H9 (cell line): ENCODE measurements around the gene IL5RA. TPM values are rescaled to one million over a fixed set of nuclear protein-coding genes. Genes with fewer than 3 reads are reported as not detected.

ENCODE experiments used
- DNase-seq: peaks from one replicate; pipeline ENCODE4 v3.0.0-alpha.2; 2017
- H2AFZ ChIP-seq: one replicate; pipeline ENCODE4 v1.6.1; 2013; ENCODE audit warnings: mild to moderate bottlenecking, low read length, control low read depth, moderate library complexity
- H2AK5ac ChIP-seq: 2 replicates; pipeline ENCODE4 v1.6.1; 2013; ENCODE audit warnings: low read length, control low read depth, mixed read lengths; ENCODE audit not compliant: insufficient read length
- H2BK120ac ChIP-seq: one replicate; pipeline ENCODE4 v1.6.1; 2013; ENCODE audit warnings: low read depth, mild to moderate bottlenecking, low read length, control low read depth, inconsistent platforms; ENCODE audit not compliant: poor library complexity, severe bottlenecking
- H2BK12ac ChIP-seq: 2 replicates; pipeline ENCODE4 v1.6.1; 2013; ENCODE audit warnings: low read length, control low read depth, mixed read lengths, low read depth; ENCODE audit not compliant: insufficient read length
- H2BK15ac ChIP-seq: 2 replicates; pipeline ENCODE4 v1.6.1; 2013; ENCODE audit warnings: low read depth, low read length, control low read depth
- H2BK20ac ChIP-seq: one replicate; pipeline ENCODE4 v1.6.1; 2013; ENCODE audit warnings: low read depth, mild to moderate bottlenecking, low read length, control low read depth, inconsistent platforms; ENCODE audit not compliant: poor library complexity, severe bottlenecking
- H2BK5ac ChIP-seq: 2 replicates; pipeline ENCODE4 v1.6.1; 2013; ENCODE audit warnings: low read length, control low read depth, mixed read lengths; ENCODE audit not compliant: insufficient read length
- H3K14ac ChIP-seq: 2 replicates; pipeline ENCODE4 v1.6.1; 2013; ENCODE audit warnings: low read length, control low read depth; ENCODE audit not compliant: insufficient read depth
- H3K18ac ChIP-seq: 2 replicates; pipeline ENCODE4 v1.6.1; 2013; ENCODE audit warnings: low read depth, mild to moderate bottlenecking, mixed read lengths, low read length, control low read depth; ENCODE audit not compliant: insufficient read length
- H3K23ac ChIP-seq: 2 replicates; pipeline ENCODE4 v1.6.1; 2013; ENCODE audit warnings: low read length, control low read depth, mixed read lengths, low read depth; ENCODE audit not compliant: insufficient read length
- H3K23me2 ChIP-seq: 2 replicates; pipeline ENCODE4 v1.6.1; 2013; ENCODE audit warnings: low read depth, mild to moderate bottlenecking, mixed read lengths, low read length, control low read depth; ENCODE audit not compliant: insufficient read length, poor library complexity, severe bottlenecking
- H3K27ac ChIP-seq: 2 replicates; pipeline ENCODE4 v1.5.1; 2013; ENCODE audit warnings: low read length, control low read depth, mixed read lengths, low read depth; ENCODE audit not compliant: insufficient read length
- H3K27me3 ChIP-seq: 2 replicates; pipeline ENCODE4 v1.6.1; 2013; ENCODE audit warnings: low read length, control low read depth, inconsistent platforms; ENCODE audit not compliant: insufficient read depth
- H3K4ac ChIP-seq: 2 replicates; pipeline ENCODE4 v1.6.1; 2013; ENCODE audit warnings: low read depth, mild to moderate bottlenecking, control low read depth, inconsistent platforms, low read length, moderate library complexity
- H3K4me1 ChIP-seq: 2 replicates; pipeline ENCODE4 v1.6.1; 2013; ENCODE audit warnings: low read length, control low read depth, inconsistent platforms; ENCODE audit not compliant: insufficient read depth
- H3K4me2 ChIP-seq: 2 replicates; pipeline ENCODE4 v1.6.1; 2013; ENCODE audit warnings: low read length, control low read depth, mixed read lengths; ENCODE audit not compliant: insufficient read length, insufficient read depth
- H3K56ac ChIP-seq: 2 replicates; pipeline ENCODE4 v1.6.1; 2013; ENCODE audit warnings: low read depth, mild to moderate bottlenecking, mixed read lengths, low read length, control low read depth; ENCODE audit not compliant: insufficient read length
- H3K79me1 ChIP-seq: 2 replicates; pipeline ENCODE4 v1.6.1; 2013; ENCODE audit warnings: low read depth, mild to moderate bottlenecking, moderate library complexity, low read length, control low read depth, inconsistent platforms; ENCODE audit not compliant: insufficient read depth, poor library complexity, severe bottlenecking
- H3K79me2 ChIP-seq: 2 replicates; pipeline ENCODE4 v1.6.1; 2013; ENCODE audit warnings: low read length, control low read depth, inconsistent platforms; ENCODE audit not compliant: insufficient read depth
- H3K9ac ChIP-seq: 2 replicates; pipeline ENCODE4 v1.6.1; 2013; ENCODE audit warnings: low read length, control low read depth, mixed read lengths; ENCODE audit not compliant: insufficient read length; ENCODE audit errors: extremely low read depth
- H3K9me3 ChIP-seq: one replicate; pipeline ENCODE4 v1.6.1; 2013; ENCODE audit warnings: low read depth, low read length, inconsistent platforms; ENCODE audit not compliant: control insufficient read depth
- H3T11ph ChIP-seq: one replicate; pipeline ENCODE4 v1.6.1; 2013; ENCODE audit warnings: mild to moderate bottlenecking, low read length, control low read depth, inconsistent platforms
- H4K20me1 ChIP-seq: one replicate; pipeline ENCODE4 v1.6.1; 2013; ENCODE audit not compliant: control insufficient read depth, insufficient read length, insufficient read depth
- H4K5ac ChIP-seq: 2 replicates; pipeline ENCODE4 v1.6.1; 2013; ENCODE audit warnings: low read depth, mild to moderate bottlenecking, mixed read lengths, low read length, control low read depth; ENCODE audit not compliant: insufficient read length
- H4K8ac ChIP-seq: replicated peaks from 2 replicates; pipeline ENCODE4 v1.6.1; 2013; ENCODE audit warnings: low read length, control low read depth, mixed read lengths, low read depth; ENCODE audit not compliant: insufficient read length
- H4K91ac ChIP-seq: 2 replicates; pipeline ENCODE4 v1.6.1; 2013; ENCODE audit warnings: low read depth, mild to moderate bottlenecking, moderate library complexity, mixed read lengths, low read length, control low read depth; ENCODE audit not compliant: insufficient read length
- H3K27ac Mint-ChIP-seq, 3 experiments: 2 replicates in 2 of 3; 3 replicates in 1 of 3; pipeline ENCODE4 v1.8.0; 2020 to 2021; ENCODE audit warnings: mixed read lengths in 3 of 3, mild to moderate bottlenecking in 1 of 3, moderate library complexity in 1 of 3
- H3K27me3 Mint-ChIP-seq: 2 replicates; pipeline ENCODE4 v1.8.0; 2021; ENCODE audit warnings: low read depth, mild to moderate bottlenecking, moderate library complexity, mixed read lengths
- H3K36me3 Mint-ChIP-seq, 3 experiments: 2 replicates in 2 of 3; 3 replicates in 1 of 3; pipeline ENCODE4 v1.8.0; 2020 to 2021; ENCODE audit warnings: low read depth in 3 of 3, mixed read lengths in 3 of 3; ENCODE audit not compliant: insufficient read depth in 1 of 3
- H3K4me1 Mint-ChIP-seq, 2 experiments: 2 replicates each; pipeline ENCODE4 v1.8.0; 2020; ENCODE audit warnings: mixed read lengths in 2 of 2
- H3K4me3 Mint-ChIP-seq, 2 experiments: 2 replicates in 1 of 2; 3 replicates in 1 of 2; pipeline ENCODE4 v1.8.0; 2020 to 2021; ENCODE audit warnings: mild to moderate bottlenecking in 2 of 2, mixed read lengths in 2 of 2, moderate library complexity in 1 of 2
- H3K9me3 Mint-ChIP-seq, 2 experiments: 2 replicates in 1 of 2; 3 replicates in 1 of 2; pipeline ENCODE4 v1.8.0; 2020; ENCODE audit warnings: mild to moderate bottlenecking in 2 of 2, mixed read lengths in 2 of 2, moderate library complexity in 1 of 2
- CTCF ChIP-seq: fragments of 200-600 bp; sonication (generic); conservative IDR thresholded peaks from 3 replicates; pipeline ENCODE4 v1.8.0; 2021; ENCODE audit warnings: antibody characterized with exemption, mild to moderate bottlenecking
- WGBS: extraction: QIAGEN DNeasy Blood & Tissue Kit; methylation state at CpG from one replicate; pipeline ENCODE4 v1.1.7; 2013; ENCODE audit warnings: missing lambda C conversion rate, low lambda C conversion rate, mixed read lengths; ENCODE audit not compliant: insufficient read length; ENCODE audit errors: extremely low coverage; 5-methylcytosine and 5-hydroxymethylcytosine counted together
- total RNA-seq: library from RNA; stranded (reverse); gene quantifications from 2 replicates; pipeline ENCODE4 v1.2.1, GENCODE V29; 2021

The IL5RA gene
- total RNA-seq, 1 experiment from 2014 or later = not detected

- Histone ChIP-seq H3K23me2 (no peaks in the 10 kb centered on the region), H4K5ac (no peak overlapping the region), H3K79me2 (no peaks in the 10 kb centered on the region), H2BK12ac (no peak overlapping the region), H2BK15ac (no peak overlapping the region), H3K56ac (no peak overlapping the region), H3K9ac (no peak overlapping the region), H2BK20ac (no peak overlapping the region), H4K91ac (no peak overlapping the region), H2BK120ac (no peak overlapping the region), H3K27ac (no peak overlapping the region), H3T11ph (no peak overlapping the region), H2AK5ac (no peak overlapping the region), H4K20me1 (no peaks in the 10 kb centered on the region), H3K4ac (no peak overlapping the region), H3K27me3 (no peaks in the 10 kb centered on the region), H3K18ac (no peak overlapping the region), H4K8ac (no peak overlapping the region), H3K4me2 (no peak overlapping the region), H3K9me3 (no peaks in the 10 kb centered on the region), H2AFZ (no peak overlapping the region), H3K14ac (no peak overlapping the region), H2BK5ac (no peak overlapping the region), H3K23ac (no peak overlapping the region), H3K4me1 (peaks cover 2% of the 10 kb centered on the region; the same call in 1 of the 2 replicates), H3K79me1 (no peaks in the 10 kb centered on the region)
- no peak for DNase-seq
- TF ChIP-seq CTCF = no peak
- Mint-ChIP-seq H3K4me3 (no peak overlapping the region), H3K4me1 (peaks cover 11 to 14% of the 10 kb centered on the region in 2 experiments), H3K36me3 (no peaks in the 10 kb centered on the region), H3K27me3 (no peaks in the 10 kb centered on the region; the same call in 1 of the 2 replicates), H3K9me3 (no peaks in the 10 kb centered on the region), H3K27ac (no peak overlapping the region; a peak in 1 of 7 replicates)
- no CpG with 5 or more reads among the region's 4 CpGs for WGBS
These were observed 43.3 kb downstream of the IL5RA start for GRCh38 chr3:3066910-3067309.
